Cardiac septum (tissue), 1 donor: Measurements from ENCODE around the gene GLE1. TPM values are rescaled to one million over a fixed set of nuclear protein-coding genes. Genes with fewer than 3 reads are reported as not detected.
"Not testable (repeated sequence)": the region's sequence is repeated elsewhere in the genome, so short reads cannot be mapped to it uniquely, and the experiment has no call there.

Experiments used
- DNase-seq: peaks from one replicate; pipeline ENCODE4 v3.0.0-alpha.2; 2020; ENCODE audit warnings: low spot score
- intact Hi-C: fragments of 100-400 bp; cut with DNase I; formaldehyde crosslinking; loops from one replicate; pipeline ENCODE4 v1.14.0; 2022
- total RNA-seq: library from RNA; stranded (reverse); fragmentation: NEBNext Ultra II Directional; extraction: Animal tissue kit (Norgen Biotek cat#: 25700); gene quantifications from one replicate; pipeline ENCODE4 v1.2.1, GENCODE V29; 2021
- donor health status: DM: no; HTN: no; CAD: no.

GLE1 gene
- total RNA-seq, 1 donor from 2014 or later = 20.2 TPM

DNA sequence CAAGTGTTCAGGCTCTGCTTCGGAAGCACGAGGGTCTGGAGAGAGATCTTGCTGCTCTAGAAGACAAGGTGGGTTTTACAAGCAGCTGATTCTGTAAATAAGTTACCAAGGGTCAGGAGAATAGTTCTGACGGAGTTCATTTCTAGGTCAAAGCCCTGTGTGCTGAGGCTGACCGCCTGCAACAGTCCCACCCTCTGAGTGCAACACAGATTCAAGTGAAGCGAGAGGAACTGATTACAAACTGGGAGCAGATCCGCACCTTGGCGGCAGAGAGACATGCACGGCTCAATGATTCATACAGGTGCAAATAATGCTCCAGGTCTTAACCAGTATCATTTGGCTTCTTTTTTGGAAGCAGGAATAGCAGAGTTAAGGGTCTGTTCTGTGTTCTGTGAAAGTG, 72.7 kb downstream of the GLE1 start:
- DNase-seq = no peak
- intact Hi-C loops = no loop called here

DNA sequence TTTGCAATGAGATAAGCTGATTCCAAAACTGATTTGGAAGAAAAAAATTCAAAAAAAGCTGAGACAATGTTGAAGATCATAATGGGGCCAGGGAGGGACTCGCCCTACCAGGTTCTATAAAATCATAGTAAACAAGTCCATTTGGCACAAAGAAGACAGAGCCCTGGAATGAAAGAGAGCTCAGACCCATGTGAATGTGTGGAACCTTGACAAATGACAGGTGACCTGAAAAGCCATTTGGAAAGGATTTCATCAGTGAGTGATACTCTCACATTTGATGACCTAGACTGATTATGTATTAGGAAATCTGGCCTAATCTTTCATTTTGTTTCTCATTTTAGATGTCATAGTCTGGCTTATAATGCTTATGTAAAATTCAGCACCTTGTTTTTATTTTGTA, 74.7 kb downstream of the GLE1 start:
- no peak for DNase-seq
- intact Hi-C loops = no loop called here

GRCh38 chr9:128580731-128581130, 76.2 kb downstream of the GLE1 start:
- intact Hi-C loops = no loop called here

DNA sequence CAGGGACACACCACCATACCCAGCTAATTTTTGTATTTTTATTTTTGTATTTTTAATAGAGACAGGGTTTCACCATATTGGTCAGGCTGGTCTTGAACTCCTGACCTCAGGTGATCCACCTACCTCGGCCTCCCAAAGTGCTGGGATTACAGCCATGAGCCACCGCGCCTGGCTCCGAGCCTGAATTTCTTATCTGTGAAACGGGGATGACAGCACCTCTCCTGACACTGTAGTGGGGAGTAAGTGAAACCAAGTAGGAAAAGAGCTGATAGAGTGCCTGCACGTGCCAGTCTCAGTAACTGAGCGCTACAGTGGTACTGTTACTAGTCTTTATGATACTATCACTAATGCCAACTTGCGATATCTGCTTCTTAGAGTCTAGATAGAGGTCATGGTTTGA, 80.6 kb downstream of the GLE1 start:
- intact Hi-C loops, DNase-seq: not testable (repeated sequence)

More at GRCh38 chr9:128580731-128581130, 76.2 kb downstream of the GLE1 start:
- DNase-seq = no peak

DNA sequence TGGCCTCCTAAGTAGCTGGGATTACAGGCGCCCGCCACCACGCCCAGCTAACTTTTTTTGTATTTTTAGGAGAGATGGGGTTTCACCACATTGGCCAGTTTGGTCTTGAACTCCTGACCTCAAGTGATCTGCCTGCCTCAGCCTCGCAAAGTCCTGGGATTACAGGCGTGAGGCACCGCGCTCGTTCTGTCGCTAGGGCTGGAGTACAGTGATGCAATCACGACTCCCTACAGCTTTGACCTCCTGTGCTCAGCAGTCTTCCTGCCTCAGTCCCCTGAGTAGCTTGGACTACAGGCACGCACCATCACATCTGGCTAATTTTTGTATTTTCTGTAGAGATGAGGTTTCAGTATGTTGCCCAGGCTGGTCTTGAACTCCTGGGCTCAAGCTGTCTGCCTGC, 82.4 kb downstream of the GLE1 start:
- intact Hi-C loops, DNase-seq: not testable (repeated sequence)

- intact Hi-C loops = no loop called here
These were observed 82.9 kb downstream of the GLE1 start for GRCh38 chr9:128587453-128587852.

DNA sequence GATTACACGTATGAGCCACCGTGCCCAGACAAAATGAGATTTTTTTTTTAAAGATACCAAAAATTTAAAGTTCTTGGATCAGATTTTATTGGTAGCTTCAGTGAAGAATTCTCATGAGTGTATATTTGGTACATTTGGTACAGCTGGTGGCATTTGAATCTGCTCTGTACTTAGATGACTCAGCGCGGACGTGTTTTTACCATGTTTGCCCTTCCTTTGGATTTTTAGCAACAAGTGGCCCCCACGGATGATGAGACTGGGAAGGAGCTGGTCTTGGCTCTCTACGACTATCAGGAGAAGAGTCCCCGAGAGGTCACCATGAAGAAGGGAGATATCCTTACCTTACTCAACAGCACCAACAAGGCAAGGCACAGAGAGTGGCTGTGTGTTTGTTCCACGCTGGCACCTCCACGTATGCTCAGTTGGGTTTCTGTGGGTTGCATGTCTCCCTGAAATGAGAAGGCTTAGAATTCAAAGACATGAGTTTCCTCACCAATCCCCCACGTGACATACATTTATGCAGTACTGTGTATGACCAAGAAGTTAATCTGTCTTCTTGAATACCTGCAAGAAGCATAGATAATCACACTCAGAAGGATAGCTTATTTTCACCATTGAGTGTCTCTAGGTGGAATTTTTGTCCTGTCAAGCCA, 84.2 kb downstream of the GLE1 start:
- no peak for DNase-seq
- intact Hi-C loops = no loop called here

More at GRCh38 chr9:128587453-128587852, 82.9 kb downstream of the GLE1 start:
- no peak for DNase-seq

Other genes with a start within 250 kb of the GLE1 start
- 120 TPM for gene GOLGA2, start 228.7 kb upstream of the GLE1 start, total RNA-seq
- 17.7 TPM for gene SWI5, start 228.4 kb upstream of the GLE1 start, total RNA-seq
- 30.7 TPM for gene TRUB2, start 182.3 kb upstream of the GLE1 start, total RNA-seq
- gene COQ4, start 181.9 kb upstream of the GLE1 start, total RNA-seq = 25.9 TPM
- gene SLC27A4, start 164.2 kb upstream of the GLE1 start, total RNA-seq = 17.4 TPM
- gene URM1, start 133.3 kb upstream of the GLE1 start, total RNA-seq = 49.5 TPM
- gene CERCAM, start 83.9 kb upstream of the GLE1 start, total RNA-seq = 16.6 TPM
- 20.8 TPM for gene ODF2, start 48.7 kb upstream of the GLE1 start, total RNA-seq
- gene SPTAN1, start 47.9 kb downstream of the GLE1 start, total RNA-seq = 380 TPM
- 29.6 TPM for gene DYNC2I2, start 152.1 kb downstream of the GLE1 start, total RNA-seq
- 212 TPM for gene SET, start 184.5 kb downstream of the GLE1 start, total RNA-seq
- gene PKN3, start 197.8 kb downstream of the GLE1 start, total RNA-seq = 6.2 TPM
- 7.4 TPM for gene ZDHHC12, start 219.4 kb downstream of the GLE1 start, total RNA-seq